Chondrocyte (in vitro differentiated cells): ENCODE measurements around the gene BEND5. TPM values are rescaled to one million over a fixed set of nuclear protein-coding genes. Genes with fewer than 3 reads are reported as not detected.

Source experiments
- DNase-seq: peaks from one replicate; pipeline ENCODE4 v3.0.0; 2021; ENCODE audit warnings: mixed read lengths, low spot score
- H3K27ac Mint-ChIP-seq: one replicate; pipeline ENCODE4 v1.8.0; 2021; ENCODE audit warnings: mild to moderate bottlenecking, moderate library complexity, mixed read lengths; ENCODE audit not compliant: unreplicated experiment
- H3K27me3 Mint-ChIP-seq: 2 replicates; pipeline ENCODE4 v1.8.0; 2021; ENCODE audit warnings: low read depth, mixed read lengths
- H3K36me3 Mint-ChIP-seq: 2 replicates; pipeline ENCODE4 v1.8.0; 2021; ENCODE audit warnings: low read depth, mixed read lengths
- H3K4me1 Mint-ChIP-seq: 2 replicates; pipeline ENCODE4 v1.8.0; 2021; ENCODE audit warnings: low read depth, mild to moderate bottlenecking, mixed read lengths
- H3K4me3 Mint-ChIP-seq: one replicate; pipeline ENCODE4 v1.8.0; 2021; ENCODE audit warnings: mild to moderate bottlenecking, moderate library complexity, mixed read lengths; ENCODE audit not compliant: unreplicated experiment
- H3K9me3 Mint-ChIP-seq: 2 replicates; pipeline ENCODE4 v1.8.0; 2021; ENCODE audit warnings: low read depth, mixed read lengths
- total RNA-seq: library from RNA; stranded (reverse); gene quantifications from 3 replicates; pipeline ENCODE4 v1.2.1, GENCODE V29; 2021
- TF ChIP-seq, protein P1 (sequence below): fragments of 200-600 bp; sonication (generic); IDR thresholded peaks from 2 replicates; pipeline ENCODE4 v1.5.0; 2021; ENCODE audit warnings: antibody characterized with exemption, mild to moderate bottlenecking, moderate library complexity

BEND5 gene
- total RNA-seq, 1 donor from 2014 or later, result 4.2 TPM

DNA sequence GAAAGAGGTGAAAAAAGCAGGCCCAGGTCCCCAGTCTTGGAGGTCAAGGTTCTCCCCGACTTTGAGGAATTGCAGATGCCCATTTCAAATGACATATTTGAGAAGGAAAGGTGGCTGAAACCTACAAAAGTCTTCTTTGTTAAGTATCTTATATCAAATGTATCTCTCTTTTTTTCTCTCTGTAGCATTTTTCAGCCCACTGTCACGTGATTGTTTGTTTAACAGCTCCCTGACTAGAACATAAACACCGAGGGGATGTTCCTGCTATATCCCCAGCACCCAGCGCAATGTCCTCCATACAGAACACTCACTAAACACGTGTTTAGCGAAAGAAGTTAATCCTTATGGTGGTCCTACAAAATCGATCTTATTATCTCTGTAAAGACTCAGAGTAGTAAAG, 27.6 kb downstream of the BEND5 start:
- H3K4me1 Mint-ChIP-seq, result no peaks in the 10 kb centered on the region
- TF ChIP-seq, protein P1, sequence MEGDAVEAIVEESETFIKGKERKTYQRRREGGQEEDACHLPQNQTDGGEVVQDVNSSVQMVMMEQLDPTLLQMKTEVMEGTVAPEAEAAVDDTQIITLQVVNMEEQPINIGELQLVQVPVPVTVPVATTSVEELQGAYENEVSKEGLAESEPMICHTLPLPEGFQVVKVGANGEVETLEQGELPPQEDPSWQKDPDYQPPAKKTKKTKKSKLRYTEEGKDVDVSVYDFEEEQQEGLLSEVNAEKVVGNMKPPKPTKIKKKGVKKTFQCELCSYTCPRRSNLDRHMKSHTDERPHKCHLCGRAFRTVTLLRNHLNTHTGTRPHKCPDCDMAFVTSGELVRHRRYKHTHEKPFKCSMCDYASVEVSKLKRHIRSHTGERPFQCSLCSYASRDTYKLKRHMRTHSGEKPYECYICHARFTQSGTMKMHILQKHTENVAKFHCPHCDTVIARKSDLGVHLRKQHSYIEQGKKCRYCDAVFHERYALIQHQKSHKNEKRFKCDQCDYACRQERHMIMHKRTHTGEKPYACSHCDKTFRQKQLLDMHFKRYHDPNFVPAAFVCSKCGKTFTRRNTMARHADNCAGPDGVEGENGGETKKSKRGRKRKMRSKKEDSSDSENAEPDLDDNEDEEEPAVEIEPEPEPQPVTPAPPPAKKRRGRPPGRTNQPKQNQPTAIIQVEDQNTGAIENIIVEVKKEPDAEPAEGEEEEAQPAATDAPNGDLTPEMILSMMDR, result no peak
- H3K27ac Mint-ChIP-seq, result no peak overlapping the region
- H3K27me3 Mint-ChIP-seq, result no peaks in the 10 kb centered on the region
- H3K4me3 Mint-ChIP-seq, result no peak overlapping the region
- DNase-seq, result no peak
- H3K9me3 Mint-ChIP-seq, result no peaks in the 10 kb centered on the region
- H3K36me3 Mint-ChIP-seq, result peaks cover 3% of the 10 kb centered on the region

DNA sequence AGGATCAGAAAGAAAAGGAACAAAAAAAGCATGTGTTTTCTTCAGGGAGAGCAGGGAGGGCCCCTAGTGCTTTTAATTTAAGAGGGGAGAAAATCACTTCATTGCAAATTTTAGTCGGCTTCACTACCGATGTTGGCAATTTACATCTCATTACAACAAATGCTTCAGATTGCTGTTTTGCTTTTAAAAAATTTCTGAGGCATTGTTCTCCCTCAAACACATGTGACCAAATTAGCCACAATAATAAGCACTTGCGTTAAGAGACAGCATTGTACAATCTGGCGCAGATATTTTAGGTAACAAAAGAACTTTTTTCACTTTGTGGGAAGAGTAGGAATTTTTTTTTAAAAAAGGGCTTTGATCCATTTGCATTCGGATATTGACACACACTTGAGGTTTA, 29.8 kb downstream of the BEND5 start:
- TF ChIP-seq, protein P1, result no peak
- peaks cover 3% of the 10 kb centered on the region for H3K36me3 Mint-ChIP-seq
- H3K27ac Mint-ChIP-seq, result no peak overlapping the region
- H3K27me3 Mint-ChIP-seq, result no peaks in the 10 kb centered on the region
- no peaks in the 10 kb centered on the region for H3K9me3 Mint-ChIP-seq
- no peak for DNase-seq
- H3K4me1 Mint-ChIP-seq, result no peaks in the 10 kb centered on the region
- H3K4me3 Mint-ChIP-seq, result no peak overlapping the region

DNA sequence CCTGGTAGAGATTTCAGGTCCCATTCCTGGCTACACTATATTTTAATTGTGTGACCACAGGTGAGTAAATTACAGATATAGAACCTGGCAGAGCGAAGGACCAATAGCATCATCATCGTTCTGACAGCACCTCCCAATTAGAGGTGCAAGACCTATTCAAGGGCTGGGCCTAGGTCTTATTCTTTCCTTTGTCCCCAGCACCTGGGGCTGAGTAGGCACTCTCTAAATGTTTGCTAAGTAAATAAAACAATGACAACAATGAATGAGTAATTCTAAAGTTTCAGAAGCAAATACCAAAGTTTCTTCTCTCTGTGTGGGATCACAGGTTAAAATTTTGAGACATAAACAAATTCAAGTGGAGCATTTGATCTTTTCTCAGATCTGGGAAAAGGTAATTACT, 32.7 kb downstream of the BEND5 start:
- Mint-ChIP-seq H3K36me3 (peaks cover 3% of the 10 kb centered on the region), H3K27me3 (no peaks in the 10 kb centered on the region), H3K4me3 (no peak overlapping the region), H3K27ac (no peak overlapping the region), H3K9me3 (no peaks in the 10 kb centered on the region), H3K4me1 (peaks cover 5% of the 10 kb centered on the region)
- no peak for DNase-seq
- TF ChIP-seq, protein P1, result no peak

DNA sequence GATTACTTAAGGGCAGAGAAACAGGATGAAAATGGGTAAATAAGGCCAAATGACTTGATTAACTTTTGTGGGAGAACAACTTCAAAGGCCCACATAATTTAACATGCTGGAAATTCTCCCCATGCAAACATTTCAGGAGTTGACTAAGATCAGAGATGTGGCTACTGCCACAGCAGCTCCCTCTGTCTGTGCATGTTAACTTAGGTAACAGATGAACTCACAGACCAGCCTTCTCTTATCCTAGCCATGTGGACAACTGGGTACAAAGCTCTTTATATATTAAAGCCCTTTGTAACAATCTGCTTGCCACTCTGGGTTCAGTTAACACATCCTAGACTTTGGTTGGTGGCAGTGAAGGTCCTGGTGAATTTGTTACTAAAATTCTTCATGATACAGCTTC, 33.2 kb downstream of the BEND5 start:
- TF ChIP-seq, protein P1, result no peak
- peaks cover under 1% of the 10 kb centered on the region for H3K36me3 Mint-ChIP-seq
- H3K27ac Mint-ChIP-seq, result no peak overlapping the region
- H3K4me1 Mint-ChIP-seq, result peaks cover 5% of the 10 kb centered on the region
- H3K9me3 Mint-ChIP-seq, result no peaks in the 10 kb centered on the region
- H3K4me3 Mint-ChIP-seq, result no peak overlapping the region
- H3K27me3 Mint-ChIP-seq, result no peaks in the 10 kb centered on the region
- DNase-seq, result no peak

DNA sequence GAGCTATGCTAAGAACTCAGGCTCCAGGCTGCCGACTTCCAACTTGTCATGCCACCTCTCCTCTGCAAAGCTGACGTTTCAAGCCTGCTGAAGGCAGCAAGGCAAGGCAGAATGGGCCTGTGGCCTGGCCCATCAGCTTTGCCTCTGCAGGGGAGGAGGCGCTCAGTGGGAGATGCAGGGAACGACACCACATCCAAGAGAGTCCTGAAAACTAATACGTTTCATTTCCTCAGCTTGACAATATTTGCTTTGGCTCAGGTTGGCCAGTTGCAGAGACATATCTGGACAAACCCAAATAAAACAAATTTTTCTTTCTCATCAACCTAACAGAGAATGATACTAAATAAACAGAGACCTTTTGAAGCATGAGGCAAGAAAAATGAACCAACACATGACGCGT, 35.3 kb downstream of the BEND5 start:
- H3K27ac Mint-ChIP-seq, result no peak overlapping the region
- H3K27me3 Mint-ChIP-seq, result no peaks in the 10 kb centered on the region
- no peaks in the 10 kb centered on the region for H3K9me3 Mint-ChIP-seq
- TF ChIP-seq, protein P1, result no peak
- peaks cover 5% of the 10 kb centered on the region for H3K4me1 Mint-ChIP-seq
- H3K4me3 Mint-ChIP-seq, result no peak overlapping the region
- H3K36me3 Mint-ChIP-seq, result no peaks in the 10 kb centered on the region
- no peak for DNase-seq
